IMR-90 (cell line): ENCODE results near the gene EGLN1. TPM values are rescaled to one million over a fixed set of nuclear protein-coding genes. Genes with fewer than 3 reads are reported as not detected.

ENCODE experiments used
- ATAC-seq: fragments of 200-7000 bp; cut with Tn5 transposase; 2 replicates; pipeline ENCODE4 v1.9.1; 2020; ENCODE audit warnings: low read depth, mild to moderate bottlenecking, moderate library complexity
- BruUV-seq: library from RNA; stranded (reverse); fragments of 400-500 nt; replicated peaks from 2 replicates; lab custom pipeline; 2021; lab: Mats Ljungman, UMichigan
- CTCF ChIA-PET: fragments of 300-600 bp; formaldehyde crosslinking; extraction: SDS; loops from one replicate; lab custom pipeline; 2021; ENCODE audit warnings: antibody characterized with exemption; lab: Yijun Ruan, JAX
- POLR2A ChIA-PET: fragments of 300-600 bp; sonication (Branson Sonifier 250); formaldehyde crosslinking; loops from one replicate; lab custom pipeline; 2022; ENCODE audit warnings: antibody characterized with exemption; ENCODE audit not compliant: unreplicated experiment; lab: Charles Lee
- DNase-seq: peaks from one replicate; pipeline ENCODE4 v3.0.0; 2013
- H2AFZ ChIP-seq: replicated peaks from 2 replicates; pipeline ENCODE3; 2013; ENCODE audit warnings: low read length, mild to moderate bottlenecking; ENCODE audit not compliant: poor library complexity
- H2AK5ac ChIP-seq: 2 replicates; pipeline ENCODE4 v1.6.1; 2013; ENCODE audit warnings: low read depth, low read length, inconsistent platforms
- H2AK9ac ChIP-seq: replicated peaks from 2 replicates; pipeline ENCODE3; 2013; ENCODE audit warnings: mild to moderate bottlenecking, low read depth, low read length, moderate library complexity; ENCODE audit not compliant: poor library complexity
- H2BK120ac ChIP-seq: 2 replicates; pipeline ENCODE4 v1.6.1; 2013; ENCODE audit warnings: low read depth, low read length, inconsistent platforms
- H2BK15ac ChIP-seq: 3 replicates; pipeline ENCODE4 v1.6.1; 2013; ENCODE audit warnings: low read depth, low read length, inconsistent platforms
- H2BK20ac ChIP-seq: 2 replicates; pipeline ENCODE4 v1.6.1; 2013; ENCODE audit warnings: low read depth, mild to moderate bottlenecking, inconsistent platforms, low read length, moderate library complexity
- H2BK5ac ChIP-seq: 2 replicates; pipeline ENCODE4 v1.6.1; 2013; ENCODE audit warnings: mild to moderate bottlenecking, low read depth, low read length, inconsistent platforms; ENCODE audit not compliant: poor library complexity, severe bottlenecking
- H3K14ac ChIP-seq: replicated peaks from 2 replicates; pipeline ENCODE4 v1.6.1; 2013; ENCODE audit warnings: low read depth, low read length, inconsistent platforms
- H3K18ac ChIP-seq: 2 replicates; pipeline ENCODE4 v1.6.1; 2013; ENCODE audit warnings: low read depth, low read length, control low read depth
- H3K23ac ChIP-seq: 2 replicates; pipeline ENCODE4 v1.6.1; 2013; ENCODE audit warnings: low read depth, low read length, inconsistent platforms
- H3K27ac ChIP-seq: 2 replicates; pipeline ENCODE4 v1.5.1; 2013; ENCODE audit warnings: mild to moderate bottlenecking, control low read depth, low read length; ENCODE audit not compliant: insufficient read depth
- H3K27me3 ChIP-seq: 2 replicates; pipeline ENCODE4 v1.6.1; 2013; ENCODE audit warnings: low read length; ENCODE audit not compliant: control insufficient read depth, insufficient read depth
- H3K36me3 ChIP-seq: 2 replicates; pipeline ENCODE4 v1.6.1; 2013; ENCODE audit warnings: low read length, mixed read lengths; ENCODE audit not compliant: control insufficient read depth, insufficient read depth
- H3K4ac ChIP-seq: 2 replicates; pipeline ENCODE4 v1.6.1; 2013; ENCODE audit warnings: low read depth, low read length, inconsistent platforms
- H3K4me1 ChIP-seq: 2 replicates; pipeline ENCODE4 v1.6.1; 2013; ENCODE audit warnings: low read length, mixed read lengths; ENCODE audit not compliant: control insufficient read depth, insufficient read depth
- H3K4me2 ChIP-seq: 2 replicates; pipeline ENCODE4 v1.6.1; 2013; ENCODE audit warnings: low read depth, mild to moderate bottlenecking, control low read depth, low read length, moderate library complexity
- H3K4me3 ChIP-seq: 2 replicates; pipeline ENCODE4 v1.5.1; 2013; ENCODE audit warnings: low read depth, mild to moderate bottlenecking, control low read depth, low read length, moderate library complexity; ENCODE audit not compliant: insufficient read depth
- H3K56ac ChIP-seq: 2 replicates; pipeline ENCODE4 v1.6.1; 2013; ENCODE audit warnings: low read length, inconsistent platforms; ENCODE audit not compliant: insufficient read depth; ENCODE audit errors: extremely low read depth
- H3K79me1 ChIP-seq, 2 experiments: 2 replicates each; pipeline ENCODE4 v1.6.1; 2013; ENCODE audit warnings: low read length in 2 of 2, inconsistent platforms in 1 of 2, low read depth in 1 of 2
- H3K9ac ChIP-seq: 2 replicates; pipeline ENCODE4 v1.6.1; 2013; ENCODE audit warnings: low read depth, low read length, control low read depth
- H3K9me1 ChIP-seq: 2 replicates; pipeline ENCODE4 v1.6.1; 2013; ENCODE audit warnings: low read length, inconsistent platforms; ENCODE audit not compliant: insufficient read depth
- H3K9me3 ChIP-seq: 2 replicates; pipeline ENCODE4 v1.6.1; 2013; ENCODE audit warnings: low read length; ENCODE audit not compliant: control insufficient read depth, insufficient read depth
- H4K20me1 ChIP-seq: 2 replicates; pipeline ENCODE4 v1.6.1; 2013; ENCODE audit warnings: low read length, inconsistent platforms; ENCODE audit not compliant: insufficient read depth
- H4K5ac ChIP-seq: 2 replicates; pipeline ENCODE4 v1.6.1; 2013; ENCODE audit warnings: mild to moderate bottlenecking, low read depth, low read length, control low read depth
- H4K8ac ChIP-seq, 2 experiments: 2 replicates each; pipeline ENCODE4 v1.6.1; 2013; ENCODE audit warnings: low read depth in 2 of 2, low read length in 2 of 2, control low read depth in 1 of 2, inconsistent platforms in 1 of 2
- H4K91ac ChIP-seq: 2 replicates; pipeline ENCODE4 v1.6.1; 2013; ENCODE audit warnings: low read depth, low read length, inconsistent platforms; ENCODE audit not compliant: insufficient read depth
- BHLHE40 ChIP-seq: fragments of 150-350 bp; IDR thresholded peaks from 2 replicates; pipeline ENCODE4 v1.6.1; 2016; ENCODE audit warnings: mild to moderate bottlenecking, low read depth, low read length
- CEBPB ChIP-seq: IDR thresholded peaks from 2 replicates; pipeline ENCODE4 v1.6.1; 2012; ENCODE audit warnings: low read depth, low read length, improper control_type of control experiment
- CHD1 ChIP-seq: IDR thresholded peaks from 2 replicates; pipeline ENCODE4 v1.6.1; 2012; ENCODE audit warnings: low read depth, low read length, improper control_type of control experiment
- CTCF ChIP-seq: conservative IDR thresholded peaks from 2 replicates; pipeline ENCODE4 v1.5.1; 2012; ENCODE audit warnings: mild to moderate bottlenecking, low read depth, low read length, improper control_type of control experiment
- ELK1 ChIP-seq: fragments of 150-350 bp; IDR thresholded peaks from 2 replicates; pipeline ENCODE4 v1.6.1; 2016; ENCODE audit warnings: low read depth, mild to moderate bottlenecking, low read length, moderate library complexity, borderline replicate concordance
- FOS ChIP-seq: fragments of 150-350 bp; IDR thresholded peaks from 2 replicates; pipeline ENCODE4 v1.6.1; 2016; ENCODE audit warnings: low read depth, low read length
- MAFK ChIP-seq: IDR thresholded peaks from 2 replicates; pipeline ENCODE4 v1.6.1; 2012; ENCODE audit warnings: low read depth, low read length, improper control_type of control experiment
- MAZ ChIP-seq: IDR thresholded peaks from 2 replicates; pipeline ENCODE4 v1.6.1; 2012; ENCODE audit warnings: low read depth, mild to moderate bottlenecking, low read length, improper control_type of control experiment, moderate library complexity, borderline replicate concordance
- MXI1 ChIP-seq: IDR thresholded peaks from 2 replicates; pipeline ENCODE4 v1.6.1; 2012; ENCODE audit warnings: low read depth, mild to moderate bottlenecking, low read length, moderate library complexity, borderline replicate concordance
- NFE2L2 ChIP-seq: fragments of 150-350 bp; IDR thresholded peaks from 2 replicates; pipeline ENCODE4 v1.6.1; 2016; ENCODE audit warnings: low read depth, mild to moderate bottlenecking, low read length
- POLR2A ChIP-seq: IDR thresholded peaks from 2 replicates; pipeline ENCODE4 v1.6.1; 2012; ENCODE audit warnings: mild to moderate bottlenecking, low read depth, low read length
- RAD21 ChIP-seq: IDR thresholded peaks from 2 replicates; pipeline ENCODE4 v1.6.1; 2012; ENCODE audit warnings: low read length, improper control_type of control experiment
- RCOR1 ChIP-seq: IDR thresholded peaks from 2 replicates; pipeline ENCODE4 v1.6.1; 2012; ENCODE audit warnings: mild to moderate bottlenecking, low read length, improper control_type of control experiment; ENCODE audit not compliant: insufficient replicate concordance
- RFX5 ChIP-seq: IDR thresholded peaks from 2 replicates; pipeline ENCODE4 v1.8.0; 2012; ENCODE audit warnings: low read depth, mild to moderate bottlenecking, low read length, moderate library complexity
- SMC3 ChIP-seq: fragments of 150-350 bp; IDR thresholded peaks from 2 replicates; pipeline ENCODE4 v1.6.1; 2016; ENCODE audit warnings: low read depth, mild to moderate bottlenecking, antibody characterized with exemption, low read length, moderate library complexity
- USF2 ChIP-seq: fragments of 150-350 bp; IDR thresholded peaks from 2 replicates; pipeline ENCODE4 v1.6.1; 2017; ENCODE audit warnings: mild to moderate bottlenecking, antibody characterized with exemption, low read length, low read depth
- WGBS, 2 experiments: methylation state at CpG; one replicate each; pipeline versions ENCODE4 v1.1.5 to v1.1.7; 2013; ENCODE audit warnings: missing lambda C conversion rate in 2 of 2; ENCODE audit not compliant: insufficient read length in 1 of 2; ENCODE audit errors: extremely low coverage in 2 of 2; 5-methylcytosine and 5-hydroxymethylcytosine counted together
- dilution Hi-C: fragments of 300-500 bp; cut with HindIII; formaldehyde crosslinking; loops from one replicate; pipeline ENCODE4 v1.14.3; 2018; ENCODE audit warnings: low sequenced_read_pairs; ENCODE audit not compliant: unreplicated experiment
- in situ Hi-C: fragments of 300-500 bp; cut with MboI; formaldehyde crosslinking; loops from 3 replicates; pipeline ENCODE4 v1.14.3; 2019; ENCODE audit warnings: low sequenced_read_pairs, inconsistent platforms, mixed read lengths
- intact Hi-C: fragments of 100-400 bp; cut with micrococcal nuclease; formaldehyde crosslinking; loops from 2 replicates; pipeline ENCODE4 v1.10.0; 2022
- polyA plus RNA-seq, 3 experiments: library from polyadenylated mRNA; depleted of rRNA; stranded (reverse); fragments of >200 nt; gene quantifications; 2 replicates each; pipeline ENCODE4 v1.2.3, GENCODE V29; 2012; ENCODE audit warnings: low replicate concordance in 1 of 3
- total RNA-seq: library from RNA; depleted of rRNA; stranded (reverse); fragments of >200 nt; gene quantifications from 2 replicates; pipeline ENCODE4 v1.2.3, GENCODE V29; 2012

The EGLN1 gene
- total and polyA plus RNA-seq, 2 of the 4 experiments (the other 2 are of a cell fraction) = 25.7 to 26.9 TPM

GRCh38 chr1:231362325-231362724 lies 59.8 kb downstream of the EGLN1 start:
- H3K36me3 ChIP-seq = peaks cover 9% of the 10 kb centered on the region
- H3K4me1 ChIP-seq = no peaks in the 10 kb centered on the region; the same call in 1 of the 2 replicates
- H4K8ac ChIP-seq = no peak overlapping the region
- peaks cover 13 to 18% of the 10 kb centered on the region in 2 experiments; a peak in 3 of 4 replicates for H3K79me1 ChIP-seq
- no peak overlapping the region for H3K4ac ChIP-seq
- no CpG with 5 or more reads among the region's 1 CpG for WGBS, 2 experiments
- no peak overlapping the region for H2AFZ ChIP-seq
- dilution Hi-C loops = no loop called here
- H2BK5ac ChIP-seq = no peak overlapping the region
- H4K20me1 ChIP-seq = no peaks in the 10 kb centered on the region; the same call in 1 of the 2 replicates
- no peak overlapping the region for H3K18ac ChIP-seq
- H3K27ac ChIP-seq = no peak overlapping the region
- ATAC-seq (no peak), DNase-seq (no peak)
- no peak overlapping the region for H3K14ac ChIP-seq
- no peak overlapping the region for H2BK15ac ChIP-seq
- no TSS peak for BruUV-seq
- POLR2A ChIA-PET = no interaction called here
- no peaks in the 10 kb centered on the region for H3K27me3 ChIP-seq
- H2BK20ac ChIP-seq = no peak overlapping the region
- H3K9me3 ChIP-seq = no peaks in the 10 kb centered on the region
- H3K23ac ChIP-seq = no peak overlapping the region
- H3K9me1 ChIP-seq = peaks cover 4% of the 10 kb centered on the region; the same call in 1 of the 2 replicates
- in situ Hi-C loops = loop anchor here (5.0 kb wide), 2 partner anchors 60 to 225 kb away; partner anchors contain the start of gene EGLN1
- no peak overlapping the region for H3K56ac ChIP-seq
- no peak overlapping the region for H2AK9ac ChIP-seq
- H2BK120ac ChIP-seq = no peak overlapping the region
- no peak overlapping the region for H3K9ac ChIP-seq
- H3K4me3 ChIP-seq = no peak overlapping the region
- no peak overlapping the region for H4K5ac ChIP-seq
- H4K91ac ChIP-seq = no peak overlapping the region
- no peak overlapping the region for H2AK5ac ChIP-seq
- intact Hi-C loops = no loop called here
- TF ChIP-seq RCOR1 (no peak), POLR2A (no peak), BHLHE40 (no peak), CEBPB (no peak), SMC3 (no peak), MAFK (no peak), FOS (no peak), MAZ (no peak), MXI1 (no peak), CTCF (no peak), CHD1 (no peak), RAD21 (no peak), USF2 (no peak), RFX5 (no peak), ELK1 (no peak), NFE2L2 (no peak)
- H3K4me2 ChIP-seq = no peak overlapping the region
- CTCF ChIA-PET = no interaction called here
